ENCODE data around the gene CARD19. TPM values are rescaled to one million over a fixed set of nuclear protein-coding genes. Genes with fewer than 3 reads are reported as not detected.

The CARD19 gene
- total and polyA plus RNA-seq, 2 experiments from 2014 or later, result 37.5 to 47.3 TPM

DNA sequence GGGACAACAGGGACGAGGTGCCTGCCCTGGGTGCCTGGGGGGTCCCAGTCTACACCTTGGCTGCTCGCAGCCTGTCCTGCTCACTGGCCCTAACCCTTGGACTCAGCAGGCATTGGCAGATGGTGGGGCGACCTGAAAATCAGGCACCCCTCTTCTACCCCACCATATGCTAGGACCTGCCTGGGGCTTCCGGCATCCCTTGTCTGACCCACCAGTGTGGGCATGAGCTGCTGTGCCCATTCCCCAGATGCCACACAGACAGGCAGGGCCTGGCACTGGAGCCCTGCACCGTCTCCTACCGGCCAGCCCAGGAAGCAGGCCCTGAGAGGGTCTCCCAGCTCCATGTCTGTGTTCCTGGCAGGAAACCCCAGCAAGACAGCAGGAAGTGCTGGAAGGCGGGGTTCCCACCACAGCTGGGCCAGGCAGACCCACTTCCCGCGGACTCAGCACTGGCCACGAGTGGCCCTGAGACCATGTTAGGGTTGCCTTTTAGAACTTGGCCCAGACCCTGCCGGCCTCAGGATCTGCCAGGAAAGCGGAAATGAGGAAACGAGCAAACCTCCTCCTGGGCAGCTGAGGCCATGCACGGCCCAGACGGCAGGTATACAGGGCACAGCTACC is 35.0 kb downstream of the CARD19 start:
- TF ChIP-seq, protein P1, sequence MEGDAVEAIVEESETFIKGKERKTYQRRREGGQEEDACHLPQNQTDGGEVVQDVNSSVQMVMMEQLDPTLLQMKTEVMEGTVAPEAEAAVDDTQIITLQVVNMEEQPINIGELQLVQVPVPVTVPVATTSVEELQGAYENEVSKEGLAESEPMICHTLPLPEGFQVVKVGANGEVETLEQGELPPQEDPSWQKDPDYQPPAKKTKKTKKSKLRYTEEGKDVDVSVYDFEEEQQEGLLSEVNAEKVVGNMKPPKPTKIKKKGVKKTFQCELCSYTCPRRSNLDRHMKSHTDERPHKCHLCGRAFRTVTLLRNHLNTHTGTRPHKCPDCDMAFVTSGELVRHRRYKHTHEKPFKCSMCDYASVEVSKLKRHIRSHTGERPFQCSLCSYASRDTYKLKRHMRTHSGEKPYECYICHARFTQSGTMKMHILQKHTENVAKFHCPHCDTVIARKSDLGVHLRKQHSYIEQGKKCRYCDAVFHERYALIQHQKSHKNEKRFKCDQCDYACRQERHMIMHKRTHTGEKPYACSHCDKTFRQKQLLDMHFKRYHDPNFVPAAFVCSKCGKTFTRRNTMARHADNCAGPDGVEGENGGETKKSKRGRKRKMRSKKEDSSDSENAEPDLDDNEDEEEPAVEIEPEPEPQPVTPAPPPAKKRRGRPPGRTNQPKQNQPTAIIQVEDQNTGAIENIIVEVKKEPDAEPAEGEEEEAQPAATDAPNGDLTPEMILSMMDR (IDR thresholded peaks at IDR 0.05; ENCODE audit: low read depth, low read length), result no peak
- DNase-seq (ENCODE audit: low read depth in 1 of 2, low spot score in 1 of 2), result no peak
- H3K4me3 ChIP-seq, result no peak overlapping the region
- H3K9me3 ChIP-seq (ENCODE audit: low read depth), result no peaks in the 10 kb centered on the region
- peaks cover 20% of the 10 kb centered on the region for H3K4me1 ChIP-seq (ENCODE audit: low read depth)
- H3K36me3 ChIP-seq, result no peaks in the 10 kb centered on the region
- H3K27ac ChIP-seq, result no peak overlapping the region
- no peaks in the 10 kb centered on the region for H3K27me3 ChIP-seq

DNA sequence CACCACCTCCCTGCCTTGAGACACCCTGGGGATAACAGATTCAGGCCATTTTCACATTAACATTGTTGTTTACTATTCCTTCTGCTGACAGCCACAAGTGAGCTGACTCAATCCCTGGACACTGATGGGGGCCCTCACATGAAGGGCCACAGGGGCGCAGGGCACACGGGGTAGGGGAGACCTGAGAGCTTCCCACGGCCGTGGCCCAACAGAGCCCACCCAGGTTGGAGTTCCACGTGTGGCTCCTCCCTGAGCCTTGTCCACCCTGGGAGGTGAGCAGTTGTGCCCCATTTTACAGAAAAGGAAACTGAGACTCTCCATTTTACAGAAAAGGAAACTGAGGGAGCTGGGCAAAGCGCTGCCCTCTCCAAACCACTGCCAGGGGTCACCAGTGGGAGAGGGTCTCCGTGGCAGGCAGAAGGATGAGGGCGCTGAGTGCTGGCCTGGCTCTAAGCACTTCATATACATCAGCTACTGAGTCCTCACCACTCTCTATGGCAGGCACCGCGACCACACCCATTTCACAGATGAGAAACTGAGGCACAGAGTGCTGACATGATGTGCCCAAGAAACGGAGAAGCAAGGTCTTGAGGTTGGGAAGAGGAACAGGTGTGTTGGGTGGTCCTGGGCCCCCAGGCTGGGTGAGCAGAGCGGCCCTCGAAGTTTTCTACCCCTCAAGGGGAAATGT is 35.7 kb downstream of the CARD19 start:
- Histone ChIP-seq H3K27ac (no peak overlapping the region), H3K4me1 (ENCODE audit: low read depth) (peaks cover 16% of the 10 kb centered on the region), H3K27me3 (no peaks in the 10 kb centered on the region), H3K36me3 (no peaks in the 10 kb centered on the region), H3K9me3 (ENCODE audit: low read depth) (no peaks in the 10 kb centered on the region), H3K4me3 (no peak overlapping the region)
- no peak for DNase-seq (ENCODE audit: low read depth in 1 of 2, low spot score in 1 of 2)
- TF ChIP-seq, protein P1 (IDR thresholded peaks at IDR 0.05; ENCODE audit: low read depth, low read length), result no peak

DNA sequence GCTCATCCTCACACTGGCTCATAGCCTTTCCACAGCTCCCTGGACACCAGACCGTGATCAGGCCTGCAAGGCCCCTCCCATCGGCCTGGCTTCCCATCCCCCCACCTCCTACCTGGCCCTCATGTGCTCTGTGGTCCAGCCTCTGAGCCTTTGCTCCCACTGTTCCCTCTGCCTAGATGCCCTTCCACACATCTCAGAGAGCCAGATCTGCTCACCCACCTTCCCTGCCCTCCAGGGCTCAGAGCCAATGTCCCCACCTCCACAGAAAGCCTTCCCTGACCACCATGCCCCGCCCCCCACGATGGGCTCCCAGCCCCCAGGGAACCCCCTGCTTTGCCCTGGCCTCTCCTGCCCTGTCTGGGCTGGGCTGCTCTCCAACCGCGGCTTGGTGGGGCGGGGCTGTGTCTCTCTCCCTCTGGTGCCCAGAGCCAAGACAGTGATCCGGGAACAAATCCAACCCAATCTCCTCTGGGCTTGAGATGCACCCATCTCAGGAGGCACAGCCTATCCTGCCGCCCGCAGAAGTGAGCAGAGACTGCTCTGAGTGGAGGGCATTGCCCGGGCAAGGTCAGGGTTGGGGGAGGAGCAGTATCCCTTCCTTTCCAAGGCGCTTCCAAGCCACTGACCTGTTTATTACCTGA is 36.4 kb downstream of the CARD19 start:
- Histone ChIP-seq H3K36me3 (no peaks in the 10 kb centered on the region), H3K4me3 (no peak overlapping the region), H3K27me3 (no peaks in the 10 kb centered on the region), H3K4me1 (ENCODE audit: low read depth) (peaks cover 10% of the 10 kb centered on the region), H3K27ac (no peak overlapping the region), H3K9me3 (ENCODE audit: low read depth) (no peaks in the 10 kb centered on the region)
- TF ChIP-seq, protein P1 (IDR thresholded peaks at IDR 0.05; ENCODE audit: low read depth, low read length), result no peak
- peak in 1 of 2 donors; percentile 73 for DNase-seq (ENCODE audit: low read depth in 1 of 2, low spot score in 1 of 2)

DNA sequence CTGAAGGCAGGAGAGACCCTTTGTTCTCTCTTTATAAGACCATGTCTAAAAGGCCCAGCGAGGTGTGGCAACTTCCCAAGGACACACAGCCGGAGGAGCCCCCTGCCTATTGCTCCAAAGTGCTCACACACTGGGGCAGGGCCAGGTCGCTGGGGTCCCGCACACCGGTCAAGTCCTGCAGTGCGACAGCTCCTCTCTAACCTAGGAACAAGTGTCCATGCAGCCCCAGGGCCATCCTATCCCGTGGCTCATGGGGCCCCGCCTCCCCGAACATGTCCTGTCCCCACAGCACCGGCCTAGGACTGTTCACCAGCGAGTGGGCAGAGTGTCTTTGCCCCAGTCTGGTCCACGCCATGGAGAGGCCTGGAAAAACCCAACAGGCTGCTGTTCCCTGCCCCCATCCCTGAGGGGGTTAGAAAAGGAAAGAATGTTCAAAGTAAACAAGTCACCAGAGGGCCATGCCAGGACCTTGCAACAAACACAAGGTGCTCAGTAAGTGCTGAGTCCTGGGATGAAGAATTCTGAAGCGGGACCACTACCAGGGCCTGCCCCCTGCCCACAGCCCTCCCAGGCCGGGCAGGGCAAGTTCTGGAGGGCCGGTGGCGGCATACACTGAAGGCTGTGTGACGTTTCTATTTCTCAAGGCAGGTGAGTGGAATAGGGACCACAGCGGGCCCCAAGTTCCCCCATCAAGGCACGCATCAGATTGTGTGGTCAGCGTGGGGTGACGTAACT is 37.1 kb downstream of the CARD19 start:
- TF ChIP-seq, protein P1 (IDR thresholded peaks at IDR 0.05; ENCODE audit: low read depth, low read length), result no peak
- Histone ChIP-seq H3K4me3 (peak overlapping the region; percentile 56), H3K9me3 (ENCODE audit: low read depth) (no peaks in the 10 kb centered on the region), H3K36me3 (no peaks in the 10 kb centered on the region), H3K4me1 (ENCODE audit: low read depth) (peaks cover 8% of the 10 kb centered on the region), H3K27ac (no peak overlapping the region), H3K27me3 (no peaks in the 10 kb centered on the region)
- peak in 1 of 2 donors; percentile 45 for DNase-seq (ENCODE audit: low read depth in 1 of 2, low spot score in 1 of 2)

DNA sequence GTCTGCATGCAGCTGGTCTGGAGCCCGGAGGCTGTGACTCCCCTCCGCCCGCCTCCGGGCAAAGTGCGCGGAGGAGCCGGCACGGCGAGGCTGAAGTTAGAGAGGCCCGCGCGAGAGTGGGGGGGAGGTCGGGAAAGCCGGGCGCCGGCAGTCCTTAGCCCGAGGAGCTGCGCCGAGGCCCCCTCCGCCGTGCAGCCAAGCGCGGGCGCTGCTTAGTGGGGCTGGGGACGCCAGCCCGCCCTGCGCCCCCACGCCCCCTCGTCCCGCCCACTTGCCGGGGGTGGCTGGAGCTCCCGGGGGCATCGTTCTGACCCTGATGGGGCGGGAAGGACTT is 37.6 kb downstream of the CARD19 start:
- H3K4me1 ChIP-seq (ENCODE audit: low read depth), result peaks cover 8% of the 10 kb centered on the region
- TF ChIP-seq, protein P1 (IDR thresholded peaks at IDR 0.05; ENCODE audit: low read depth, low read length), result no peak
- peak overlapping the region; percentile 56 for H3K4me3 ChIP-seq
- H3K27ac ChIP-seq, result peak overlapping the region; percentile 63
- peak; percentile 75 to 86 for DNase-seq (ENCODE audit: low read depth in 1 of 2, low spot score in 1 of 2)
- H3K36me3 ChIP-seq, result no peaks in the 10 kb centered on the region
- H3K9me3 ChIP-seq (ENCODE audit: low read depth), result no peaks in the 10 kb centered on the region
- H3K27me3 ChIP-seq, result no peaks in the 10 kb centered on the region
